Neural cell (in vitro differentiated cells): ENCODE measurements around the gene PIK3R3.

ENCODE experiments used
- CTCF ChIP-seq: fragments of 450-650 bp; IDR thresholded peaks from 2 replicates; pipeline ENCODE4 v1.5.1; 2014; ENCODE audit warnings: antibody characterized with exemption, mild to moderate bottlenecking, moderate library complexity; ENCODE audit not compliant: poor library complexity, severe bottlenecking
- EP300 ChIP-seq: fragments of 450-650 bp; conservative IDR thresholded peaks from 2 replicates; pipeline ENCODE4 v1.6.1; 2014; ENCODE audit warnings: antibody characterized with exemption, mild to moderate bottlenecking, moderate library complexity; ENCODE audit not compliant: poor library complexity, severe bottlenecking
- EZH2 ChIP-seq: fragments of 200-600, 300-800 bp; shearing (Covaris generic), sonication (generic); IDR thresholded peaks from 2 replicates; pipeline ENCODE4 v1.6.1; 2014; ENCODE audit warnings: antibody characterized with exemption, low read length, borderline replicate concordance, mild to moderate bottlenecking; ENCODE audit not compliant: insufficient read depth, poor library complexity, severe bottlenecking
- POLR2AphosphoS5 ChIP-seq: IDR thresholded peaks from 2 replicates; pipeline ENCODE4 v1.6.1; 2012
- RAD21 ChIP-seq: fragments of 450-650 bp; conservative IDR thresholded peaks from 2 replicates; pipeline ENCODE4 v1.6.1; 2014; ENCODE audit warnings: antibody characterized with exemption, mild to moderate bottlenecking, moderate library complexity
- REST ChIP-seq: IDR thresholded peaks from 2 replicates; pipeline ENCODE4 v1.6.1; 2012; ENCODE audit warnings: borderline replicate concordance
- SMC3 ChIP-seq: fragments of 450-650 bp; conservative IDR thresholded peaks from 2 replicates; pipeline ENCODE4 v1.6.1; 2014; ENCODE audit warnings: antibody characterized with exemption, mild to moderate bottlenecking, moderate library complexity; ENCODE audit not compliant: poor library complexity
- TAF1 ChIP-seq: IDR thresholded peaks from 2 replicates; pipeline ENCODE4 v1.6.1; 2012; ENCODE audit warnings: low read depth

GRCh38 chr1:46152016-46152415 is 19.6 kb upstream of the PIK3R3 start:
- TF ChIP-seq CTCF (no peak), SMC3 (no peak), EZH2 (no peak), POLR2AphosphoS5 (no peak), REST (no peak), RAD21 (no peak), EP300 (no peak), TAF1 (no peak)
